WERI-Rb-1 (cell line): Measurements from ENCODE around the gene SGK1.

ENCODE experiments used
- DNase-seq: peaks from one replicate; pipeline ENCODE4 v3.0.0-alpha.2; 2020
- H3K27ac ChIP-seq: fragments of 250-450 bp; sonication (Bioruptor Pico); 2 replicates; pipeline ENCODE4 v1.5.1; 2020; ENCODE audit warnings: mild to moderate bottlenecking, moderate library complexity
- H3K27me3 ChIP-seq: fragments of 250-450 bp; sonication (Bioruptor Pico); 2 replicates; pipeline ENCODE4 v1.5.1; 2021; ENCODE audit warnings: mild to moderate bottlenecking, low read depth, moderate library complexity; ENCODE audit not compliant: insufficient read depth, severe bottlenecking
- H3K36me3 ChIP-seq: fragments of 250-450 bp; sonication (Bioruptor Pico); 2 replicates; pipeline ENCODE4 v1.5.1; 2020; ENCODE audit warnings: mild to moderate bottlenecking, moderate library complexity
- H3K4me3 ChIP-seq: 2 replicates; pipeline ENCODE4 v1.5.1; 2011; ENCODE audit warnings: low read depth, mild to moderate bottlenecking, control low read depth, low read length
- H3K9me3 ChIP-seq: fragments of 250-450 bp; sonication (Bioruptor Pico); 2 replicates; pipeline ENCODE4 v1.5.1; 2021; ENCODE audit warnings: mild to moderate bottlenecking, moderate library complexity; ENCODE audit not compliant: severe bottlenecking
- TF ChIP-seq, protein P1 (sequence below): IDR thresholded peaks from 2 replicates; pipeline ENCODE4 v1.5.1; 2011; ENCODE audit warnings: low read depth, mild to moderate bottlenecking, control low read depth, inconsistent platforms, low read length

SGK1 gene

DNA sequence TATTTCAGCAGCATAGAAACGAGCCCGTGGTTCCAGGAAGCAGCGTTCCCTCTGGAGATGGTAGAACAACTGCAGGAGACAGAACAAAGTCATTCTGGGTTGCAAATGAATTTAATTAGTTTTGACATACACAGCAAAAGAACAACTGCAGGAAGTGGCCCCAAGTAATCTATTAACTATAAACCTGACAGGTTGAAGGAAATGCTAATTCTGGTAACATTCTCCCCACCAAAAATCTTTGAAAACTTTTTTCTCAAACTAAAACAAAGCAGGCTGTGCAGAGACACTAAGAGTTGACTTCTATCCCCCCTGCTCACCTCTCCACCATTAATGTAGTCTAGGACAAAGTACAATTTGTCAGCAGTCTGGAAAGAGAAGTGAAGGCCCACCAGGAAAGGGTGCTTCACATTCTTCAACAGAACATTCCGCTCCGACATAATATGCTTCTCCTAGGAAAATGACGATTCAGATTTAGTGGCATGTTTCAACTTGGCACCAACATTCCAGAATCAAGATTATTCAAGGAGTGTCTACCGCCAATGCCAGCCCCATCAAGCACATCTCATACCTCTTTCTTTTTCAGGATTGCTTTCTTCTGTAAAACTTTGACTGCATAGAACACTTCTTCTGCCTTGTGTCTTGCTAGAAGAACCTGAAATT is 145.1 kb downstream of the SGK1 start:
- no peak overlapping the region for H3K4me3 ChIP-seq

DNA sequence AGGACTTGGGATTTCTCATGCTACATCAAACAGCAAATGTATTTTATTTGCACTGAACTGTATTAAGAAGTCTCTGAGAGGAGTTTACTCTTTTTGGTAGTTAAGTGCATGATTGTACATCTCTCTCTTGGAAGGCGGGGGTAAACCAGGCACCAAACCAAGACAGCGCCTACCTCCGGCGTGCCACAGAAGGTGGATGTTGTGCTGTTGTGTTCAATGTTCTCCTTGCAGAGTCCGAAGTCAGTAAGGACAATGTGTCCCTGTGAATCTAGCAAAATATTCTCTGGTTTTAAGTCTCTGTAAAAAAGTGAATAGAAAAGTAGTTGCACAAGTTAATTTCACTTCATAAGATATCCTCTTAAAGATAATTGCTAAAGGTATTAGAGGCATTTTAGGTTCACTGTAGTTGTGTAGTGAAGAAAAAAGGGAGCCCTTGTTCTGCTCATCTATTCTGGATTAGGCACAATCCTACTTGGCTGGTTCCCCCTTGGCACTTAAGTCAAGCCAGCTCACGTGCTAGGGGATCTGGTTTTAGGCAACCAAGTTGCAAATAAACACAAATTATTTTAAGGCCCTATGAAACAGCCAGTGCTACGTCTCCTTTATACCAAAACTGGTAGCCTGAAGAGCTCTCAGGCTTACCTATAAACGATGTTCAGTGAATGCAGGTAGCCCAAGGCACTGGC is 145.7 kb downstream of the SGK1 start:
- Histone ChIP-seq H3K9me3 (no peaks in the 10 kb centered on the region), H3K4me3 (no peak overlapping the region), H3K27me3 (peaks cover 4% of the 10 kb centered on the region), H3K27ac (no peak overlapping the region), H3K36me3 (peaks cover 5% of the 10 kb centered on the region; the same call in 1 of the 2 replicates)
- TF ChIP-seq, protein P1, sequence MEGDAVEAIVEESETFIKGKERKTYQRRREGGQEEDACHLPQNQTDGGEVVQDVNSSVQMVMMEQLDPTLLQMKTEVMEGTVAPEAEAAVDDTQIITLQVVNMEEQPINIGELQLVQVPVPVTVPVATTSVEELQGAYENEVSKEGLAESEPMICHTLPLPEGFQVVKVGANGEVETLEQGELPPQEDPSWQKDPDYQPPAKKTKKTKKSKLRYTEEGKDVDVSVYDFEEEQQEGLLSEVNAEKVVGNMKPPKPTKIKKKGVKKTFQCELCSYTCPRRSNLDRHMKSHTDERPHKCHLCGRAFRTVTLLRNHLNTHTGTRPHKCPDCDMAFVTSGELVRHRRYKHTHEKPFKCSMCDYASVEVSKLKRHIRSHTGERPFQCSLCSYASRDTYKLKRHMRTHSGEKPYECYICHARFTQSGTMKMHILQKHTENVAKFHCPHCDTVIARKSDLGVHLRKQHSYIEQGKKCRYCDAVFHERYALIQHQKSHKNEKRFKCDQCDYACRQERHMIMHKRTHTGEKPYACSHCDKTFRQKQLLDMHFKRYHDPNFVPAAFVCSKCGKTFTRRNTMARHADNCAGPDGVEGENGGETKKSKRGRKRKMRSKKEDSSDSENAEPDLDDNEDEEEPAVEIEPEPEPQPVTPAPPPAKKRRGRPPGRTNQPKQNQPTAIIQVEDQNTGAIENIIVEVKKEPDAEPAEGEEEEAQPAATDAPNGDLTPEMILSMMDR, result no peak
- no peak for DNase-seq

More for the DNA sequence above, 145.1 kb downstream of the SGK1 start:
- H3K27me3 ChIP-seq, result peaks cover 4% of the 10 kb centered on the region
- peaks cover 5% of the 10 kb centered on the region; the same call in 1 of the 2 replicates for H3K36me3 ChIP-seq
- no peak for DNase-seq
- TF ChIP-seq, protein P1, result no peak
- no peaks in the 10 kb centered on the region for H3K9me3 ChIP-seq
- no peak overlapping the region for H3K27ac ChIP-seq

DNA sequence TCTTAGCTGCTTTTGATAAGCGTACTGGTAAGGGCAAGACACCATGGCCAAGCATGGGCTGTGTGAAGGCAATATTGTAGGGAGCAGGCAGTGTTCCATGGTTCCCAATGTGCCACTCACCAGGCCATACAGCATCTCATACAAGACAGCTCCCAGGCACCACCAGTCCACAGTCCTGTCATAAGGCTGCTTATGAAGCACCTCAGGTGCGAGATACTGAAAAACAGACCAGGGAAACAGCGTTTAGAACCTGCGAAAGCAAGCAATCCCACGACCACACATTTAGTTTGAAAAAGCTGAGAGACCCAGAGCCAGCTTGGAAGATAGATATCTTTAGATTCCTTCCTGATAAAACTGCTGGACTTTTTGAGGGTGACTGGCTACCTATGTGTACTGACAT is 146.4 kb downstream of the SGK1 start:
- peaks cover 3% of the 10 kb centered on the region for H3K27me3 ChIP-seq
- no peaks in the 10 kb centered on the region for H3K9me3 ChIP-seq
- TF ChIP-seq, protein P1, result no peak
- no peak overlapping the region for H3K27ac ChIP-seq
- H3K36me3 ChIP-seq, result peaks cover 5% of the 10 kb centered on the region; the same call in 1 of the 2 replicates
- DNase-seq, result no peak
- H3K4me3 ChIP-seq, result no peak overlapping the region

DNA sequence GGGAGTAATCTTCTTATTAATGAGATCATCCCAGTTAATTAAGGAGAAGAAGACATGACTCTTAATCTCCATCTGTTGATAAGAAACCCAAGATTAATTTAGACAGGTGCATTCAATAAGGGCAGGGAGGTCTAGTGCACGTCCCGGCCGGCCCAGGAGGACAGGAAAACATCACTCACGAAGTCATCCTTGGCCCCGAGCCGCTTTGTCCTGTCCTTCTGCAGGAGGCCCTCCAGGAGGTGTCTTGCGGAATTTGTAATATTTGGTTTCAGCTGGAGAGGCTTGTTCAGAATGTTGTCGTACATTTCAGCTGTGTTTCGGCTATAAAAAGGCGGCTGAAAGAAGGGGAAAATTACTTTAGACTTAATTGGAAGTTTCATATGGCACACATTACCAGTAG is 147.1 kb downstream of the SGK1 start:
- H3K27ac ChIP-seq, result no peak overlapping the region
- H3K9me3 ChIP-seq, result no peaks in the 10 kb centered on the region
- TF ChIP-seq, protein P1, result no peak
- peak; percentile 87 for DNase-seq
- peaks cover 5% of the 10 kb centered on the region; the same call in 1 of the 2 replicates for H3K36me3 ChIP-seq
- no peak overlapping the region for H3K4me3 ChIP-seq
- no peaks in the 10 kb centered on the region for H3K27me3 ChIP-seq

DNA sequence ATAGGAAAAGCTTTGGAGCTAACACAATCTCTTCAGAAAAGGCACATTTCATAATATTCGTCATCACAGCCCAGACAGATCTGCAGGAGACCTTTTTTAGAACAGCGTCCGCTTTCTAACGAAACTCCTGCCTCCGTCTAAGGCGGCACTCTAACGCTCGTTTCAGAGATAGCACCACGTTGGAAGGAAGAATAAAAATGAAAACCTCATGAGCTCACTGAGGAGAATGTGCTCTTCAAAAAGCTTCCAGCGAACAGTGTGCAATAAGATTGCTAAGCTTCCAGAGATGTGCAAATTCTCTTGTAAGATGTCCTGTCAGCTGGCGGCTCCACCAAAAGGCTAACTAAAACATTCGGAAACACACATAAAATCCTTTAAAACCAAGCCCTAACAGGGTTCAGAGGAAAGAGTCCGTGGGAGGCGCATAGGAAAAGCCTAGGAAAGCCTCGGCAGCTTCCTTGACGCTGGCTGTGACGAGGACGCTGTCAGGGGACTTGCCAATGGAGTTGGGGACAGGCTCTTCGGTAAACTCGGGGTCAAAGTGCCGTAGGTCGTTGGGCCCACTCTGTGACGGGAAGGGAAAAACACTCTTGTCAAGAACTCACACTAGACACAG is 147.9 kb downstream of the SGK1 start:
- TF ChIP-seq, protein P1, result no peak
- peak overlapping the region; percentile 39 for H3K27ac ChIP-seq
- H3K36me3 ChIP-seq, result peaks cover 5% of the 10 kb centered on the region; the same call in 1 of the 2 replicates
- peak overlapping the region; percentile 18 for H3K4me3 ChIP-seq
- H3K9me3 ChIP-seq, result no peaks in the 10 kb centered on the region
- H3K27me3 ChIP-seq, result no peaks in the 10 kb centered on the region
- no peak for DNase-seq
